ENCODE results near the gene PTPRK. TPM values are rescaled to one million over a fixed set of nuclear protein-coding genes. Genes with fewer than 3 reads are reported as not detected.

PTPRK gene
- total RNA-seq, 4 donors from 2014 or later: 26.7 to 47.5 (median 41.4) TPM

GRCh38 chr6:128139519-128139918, 380.9 kb downstream of the PTPRK start:
- WGBS, 2 donors: 48 to 49% methylated on average over 1 of the region's 1 CpG

GRCh38 chr6:128138694-128139093, 381.7 kb downstream of the PTPRK start:
- TF ChIP-seq POLR2A (IDR thresholded peaks at IDR 0.05): no peak
- TF ChIP-seq CTCF (IDR thresholded peaks at IDR 0.05): no peak
- 94 to 100% methylated on average over 1 of the region's 1 CpG for WGBS, 2 donors
- intact Hi-C loops (cut with DNase I; ENCODE audit: low total_unique reads): no loop called here
- no peak for DNase-seq (ENCODE audit: low spot score in 2 of 2)
- no peak overlapping the region for H3K4me3 ChIP-seq (ENCODE audit: low read depth, poor library complexity, severe bottlenecking)

More at GRCh38 chr6:128139519-128139918, 380.9 kb downstream of the PTPRK start:
- no peak overlapping the region for H3K4me3 ChIP-seq (ENCODE audit: low read depth, poor library complexity, severe bottlenecking)
- intact Hi-C loops (cut with DNase I; ENCODE audit: low total_unique reads): no loop called here
- no peak for DNase-seq (ENCODE audit: low spot score in 2 of 2)
- TF ChIP-seq CTCF (IDR thresholded peaks at IDR 0.05): no peak
- no peak for TF ChIP-seq POLR2A (IDR thresholded peaks at IDR 0.05)

- no peak for TF ChIP-seq POLR2A (IDR thresholded peaks at IDR 0.05)
- TF ChIP-seq CTCF (IDR thresholded peaks at IDR 0.05): no peak
- no peak for DNase-seq (ENCODE audit: low spot score in 2 of 2)
Measured at GRCh38 chr6:128135325-128135724, 385.1 kb downstream of the PTPRK start.

DNA sequence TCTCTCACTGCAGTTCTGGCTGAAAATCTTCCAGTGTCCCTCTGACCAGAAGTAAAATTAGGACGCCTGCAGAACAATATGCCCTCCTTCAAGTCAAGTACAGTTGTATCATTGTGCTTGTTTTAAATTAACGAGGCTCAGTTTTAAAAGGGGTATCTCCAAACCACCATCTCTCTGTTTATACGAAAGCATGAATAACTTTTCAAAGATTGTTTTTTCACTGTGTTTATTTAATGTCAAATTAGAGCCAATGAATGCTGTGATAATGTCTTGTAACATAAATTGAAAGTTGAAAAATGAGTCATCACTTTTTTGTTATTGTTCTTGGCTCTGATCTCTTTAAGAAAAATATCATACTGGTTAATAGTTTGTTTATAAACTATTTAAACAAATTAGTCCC, 388.8 kb downstream of the PTPRK start:
- intact Hi-C loops (cut with DNase I; ENCODE audit: low total_unique reads): no loop called here
- no peak for TF ChIP-seq POLR2A (IDR thresholded peaks at IDR 0.05)
- TF ChIP-seq CTCF (IDR thresholded peaks at IDR 0.05): no peak
- 54 to 70% methylated on average over 3 of the region's 3 CpGs for WGBS, 2 donors
- H3K4me3 ChIP-seq (ENCODE audit: low read depth, poor library complexity, severe bottlenecking): no peak overlapping the region
- DNase-seq (ENCODE audit: low spot score in 2 of 2): no peak

More at GRCh38 chr6:128135325-128135724, 385.1 kb downstream of the PTPRK start:
- intact Hi-C loops (cut with DNase I; ENCODE audit: low total_unique reads): no loop called here
- no peak overlapping the region for H3K4me3 ChIP-seq (ENCODE audit: low read depth, poor library complexity, severe bottlenecking)

GRCh38 chr6:128131036-128131435, 389.4 kb downstream of the PTPRK start:
- no peak overlapping the region for H3K4me3 ChIP-seq (ENCODE audit: low read depth, poor library complexity, severe bottlenecking)
- DNase-seq (ENCODE audit: low spot score in 2 of 2): no peak
- 81 to 86% methylated on average over 4 of the region's 4 CpGs for WGBS, 2 donors
- TF ChIP-seq CTCF (IDR thresholded peaks at IDR 0.05) (no peak), POLR2A (IDR thresholded peaks at IDR 0.05) (no peak)
- intact Hi-C loops (cut with DNase I; ENCODE audit: low total_unique reads): no loop called here

DNA sequence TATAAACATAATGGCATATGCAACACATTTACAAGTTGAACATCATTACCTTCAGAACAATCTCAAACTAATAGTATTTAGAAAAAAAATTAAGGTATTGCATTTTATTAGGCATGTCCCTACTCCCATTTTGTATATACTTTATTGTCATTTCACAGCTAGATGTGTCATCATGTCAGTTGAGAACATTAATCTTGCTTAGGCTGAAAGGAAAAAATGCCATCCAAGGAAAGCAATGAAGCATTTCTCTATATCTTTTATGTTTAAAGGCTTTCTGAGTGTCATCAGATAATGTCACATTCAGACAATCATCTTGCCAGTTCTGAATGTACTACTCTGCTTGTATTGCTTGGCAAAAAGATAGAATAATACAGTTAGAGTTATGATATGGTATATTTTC, 390.7 kb downstream of the PTPRK start:
- TF ChIP-seq POLR2A (IDR thresholded peaks at IDR 0.05) (no peak), CTCF (IDR thresholded peaks at IDR 0.05) (no peak)
- intact Hi-C loops (cut with DNase I; ENCODE audit: low total_unique reads): no loop called here
- DNase-seq (ENCODE audit: low spot score in 2 of 2): no peak
- no peak overlapping the region for H3K4me3 ChIP-seq (ENCODE audit: low read depth, poor library complexity, severe bottlenecking)

Data from lower leg skin (tissue), 4 donors.